CD14-positive monocyte (primary cell): ENCODE results near the gene FCGR1A. TPM values are rescaled to one million over a fixed set of nuclear protein-coding genes. Genes with fewer than 3 reads are reported as not detected.
"Not testable (repeated sequence)": the region's sequence is repeated elsewhere in the genome, so short reads cannot be mapped to it uniquely, and the experiment has no call there.

Experiments used
- DNase-seq, 3 donors: peaks; one replicate each; pipeline ENCODE4 v3.0.0-alpha.2; 2011 to 2022
- H2AFZ ChIP-seq: 2 replicates; pipeline ENCODE4 v1.6.0; 2012; ENCODE audit warnings: mild to moderate bottlenecking, low read depth, low read length, inconsistent platforms; ENCODE audit not compliant: insufficient read depth, poor library complexity, severe bottlenecking
- H3K27ac ChIP-seq, 2 donors: 1 replicate in 1 of 2; 2 replicates in 1 of 2; pipeline ENCODE4 v1.5.1; 2012 to 2013; ENCODE audit warnings: low read length in 2 of 2, control low read depth in 1 of 2, inconsistent platforms in 1 of 2, low read depth in 1 of 2, mild to moderate bottlenecking in 1 of 2
- H3K27me3 ChIP-seq, 2 donors: one replicate each; pipeline versions ENCODE4 v1.6.0 to v1.6.1; 2011 to 2013; ENCODE audit warnings: low read length in 2 of 2; ENCODE audit not compliant: control insufficient read depth in 2 of 2, insufficient read depth in 2 of 2
- H3K36me3 ChIP-seq, 2 donors: replicated peaks in 1 of 2; 1 replicate in 1 of 2; 2 replicates in 1 of 2; pipeline versions ENCODE4 v1.5.1 to v1.6.1; 2012 to 2013; ENCODE audit warnings: low read length in 2 of 2, control low read depth in 1 of 2, inconsistent platforms in 1 of 2, mild to moderate bottlenecking in 1 of 2; ENCODE audit not compliant: insufficient read depth in 2 of 2, control insufficient read depth in 1 of 2
- H3K4me1 ChIP-seq, 2 donors: 1 replicate in 1 of 2; 2 replicates in 1 of 2; pipeline versions ENCODE4 v1.5.1 to v1.6.1; 2012 to 2013; ENCODE audit warnings: low read length in 2 of 2, control low read depth in 1 of 2, inconsistent platforms in 1 of 2, mild to moderate bottlenecking in 1 of 2, moderate library complexity in 1 of 2; ENCODE audit not compliant: insufficient read depth in 2 of 2, control insufficient read depth in 1 of 2
- H3K4me2 ChIP-seq: replicated peaks from 2 replicates; pipeline ENCODE3; 2012; ENCODE audit warnings: low read length, moderate library complexity, mild to moderate bottlenecking; ENCODE audit not compliant: poor library complexity, severe bottlenecking; ENCODE audit errors: extremely low read depth
- H3K4me3 ChIP-seq, 3 experiments: fragments of 200-600 bp in 1 of 3; sonication (generic) in 1 of 3; replicated peaks in 1 of 3; 1 replicate in 2 of 3; 2 replicates in 1 of 3; pipeline ENCODE4 v1.5.1; 2011 to 2013; ENCODE audit warnings: low read length in 3 of 3, mild to moderate bottlenecking in 3 of 3, control low read depth in 2 of 3, low read depth in 2 of 3, inconsistent platforms in 1 of 3, moderate library complexity in 1 of 3
- H3K79me2 ChIP-seq: 2 replicates; pipeline ENCODE4 v1.6.0; 2012; ENCODE audit warnings: mild to moderate bottlenecking, control low read depth, inconsistent platforms, low read length, moderate library complexity; ENCODE audit not compliant: insufficient read depth
- H3K9ac ChIP-seq: 2 replicates; pipeline ENCODE4 v1.6.0; 2017; ENCODE audit warnings: low read length, mild to moderate bottlenecking; ENCODE audit not compliant: insufficient read depth, poor library complexity, severe bottlenecking
- H3K9me3 ChIP-seq, 2 donors: replicated peaks in 1 of 2; 1 replicate in 1 of 2; 2 replicates in 1 of 2; pipeline versions ENCODE4 v1.5.1 to v1.6.1; 2012 to 2013; ENCODE audit warnings: low read length in 2 of 2, control low read depth in 1 of 2; ENCODE audit not compliant: control insufficient read depth in 1 of 2, insufficient read depth in 1 of 2
- H4K20me1 ChIP-seq: 2 replicates; pipeline ENCODE4 v1.6.0; 2012; ENCODE audit warnings: mild to moderate bottlenecking, low read length, control low read depth, moderate library complexity; ENCODE audit not compliant: insufficient read depth
- H3K27ac Mint-ChIP-seq, 7 donors: one replicate each; pipeline ENCODE4 v1.8.0; 2020; ENCODE audit warnings: mild to moderate bottlenecking in 7 of 7, mixed read lengths in 7 of 7, moderate library complexity in 6 of 7, inconsistent platforms in 2 of 7
- H3K27me3 Mint-ChIP-seq, 3 donors: one replicate each; pipeline ENCODE4 v1.8.0; 2021 to 2022; ENCODE audit warnings: low read depth in 3 of 3, mild to moderate bottlenecking in 3 of 3, mixed read lengths in 3 of 3, moderate library complexity in 3 of 3, inconsistent platforms in 1 of 3
- H3K36me3 Mint-ChIP-seq, 2 donors: one replicate each; pipeline ENCODE4 v1.8.0; 2020; ENCODE audit warnings: mixed read lengths in 2 of 2, inconsistent platforms in 1 of 2, mild to moderate bottlenecking in 1 of 2
- H3K4me1 Mint-ChIP-seq: one replicate; pipeline ENCODE4 v1.8.0; 2020; ENCODE audit warnings: mild to moderate bottlenecking, mixed read lengths
- H3K4me3 Mint-ChIP-seq, 2 donors: one replicate each; pipeline ENCODE4 v1.8.0; 2020; ENCODE audit warnings: mild to moderate bottlenecking in 2 of 2, mixed read lengths in 2 of 2, moderate library complexity in 1 of 2
- H3K9me3 Mint-ChIP-seq, 7 donors: one replicate each; pipeline ENCODE4 v1.8.0; 2020 to 2022; ENCODE audit warnings: mixed read lengths in 7 of 7, mild to moderate bottlenecking in 6 of 7, moderate library complexity in 6 of 7, inconsistent platforms in 2 of 7
- WGBS: methylation state at CpG from one replicate; pipeline ENCODE4 v1.1.5; 2013; ENCODE audit warnings: missing lambda C conversion rate; ENCODE audit not compliant: insufficient coverage; 5-methylcytosine and 5-hydroxymethylcytosine counted together
- intact Hi-C, 2 donors: fragments of 100-400 bp; cut with micrococcal nuclease; formaldehyde crosslinking; loops; one replicate each; pipeline versions ENCODE4 v1.15.0 to v1.15.1; 2023
- polyA plus RNA-seq, 3 donors: library from polyadenylated mRNA; depleted of rRNA in 1 of 3; unstranded in 2 of 3; stranded (reverse) in 1 of 3; fragments of 300-500 nt in 2 of 3; fragments of >200 nt in 1 of 3; fragmentation: Illumina TruSeq in 2 of 3; gene quantifications; 1 replicate in 2 of 3; 2 replicates in 1 of 3; pipeline ENCODE4 v1.2.3, GENCODE V29; 2012 to 2021

FCGR1A gene
- polyA plus RNA-seq, 3 donors, result 48.8 to 79.7 (median 49.4) TPM

DNA sequence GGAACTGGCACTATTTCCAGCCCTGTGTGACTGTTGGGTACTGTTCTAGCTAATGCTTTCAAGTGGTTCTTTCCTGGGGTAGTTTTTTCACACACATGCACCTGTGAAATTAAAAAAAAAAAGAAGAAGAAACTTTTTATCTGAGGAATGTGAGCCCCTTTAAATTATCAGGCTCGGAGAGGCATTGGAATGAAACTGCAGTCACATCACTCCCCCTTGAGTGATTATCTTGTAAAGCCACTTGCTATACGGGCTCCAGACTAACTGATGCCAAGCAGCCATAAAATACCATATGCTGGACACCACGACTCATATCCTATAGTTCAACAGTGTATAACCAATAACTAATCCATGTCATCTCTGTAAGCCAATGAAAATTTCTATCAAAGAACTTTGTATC lies 5.4 kb upstream of the FCGR1A start:
- H3K27me3 ChIP-seq, H3K4me3 ChIP-seq, H3K36me3 Mint-ChIP-seq, H3K27me3 Mint-ChIP-seq, H3K27ac Mint-ChIP-seq, intact Hi-C loops, H3K9me3 ChIP-seq, H4K20me1 ChIP-seq, DNase-seq, H3K79me2 ChIP-seq, H3K9me3 Mint-ChIP-seq, H3K9ac ChIP-seq, H2AFZ ChIP-seq, H3K27ac ChIP-seq, H3K4me1 ChIP-seq, H3K36me3 ChIP-seq, H3K4me3 Mint-ChIP-seq, H3K4me2 ChIP-seq: not testable (repeated sequence)
- no CpG with 5 or more reads among the region's 3 CpGs for WGBS
- H3K4me1 Mint-ChIP-seq, result peaks cover 17% of the 10 kb centered on the region

DNA sequence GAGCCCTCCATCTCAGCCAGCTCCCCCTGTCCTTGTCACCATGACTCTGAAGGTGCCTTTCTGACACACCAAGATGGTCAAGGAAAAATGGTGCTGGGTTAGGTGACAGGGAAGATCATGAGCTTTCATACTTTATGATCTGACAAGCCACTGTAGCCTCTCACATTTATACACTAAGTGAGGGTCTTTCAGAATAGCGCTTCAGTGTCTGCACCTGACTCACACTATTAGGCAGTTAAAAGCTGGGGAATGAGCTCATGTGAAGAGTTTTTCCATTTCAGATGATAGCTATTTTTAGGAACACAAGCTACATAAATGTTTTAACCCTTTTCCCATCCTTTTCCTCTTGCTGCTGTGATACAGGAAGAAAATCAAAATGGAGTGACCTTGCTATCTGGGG lies 4.2 kb upstream of the FCGR1A start:
- H4K20me1 ChIP-seq, H3K4me3 ChIP-seq, H3K27ac Mint-ChIP-seq, H3K4me3 Mint-ChIP-seq, H3K9me3 Mint-ChIP-seq, intact Hi-C loops, H3K27me3 ChIP-seq, H3K9me3 ChIP-seq, H3K36me3 ChIP-seq, H3K27me3 Mint-ChIP-seq, H3K27ac ChIP-seq, H3K79me2 ChIP-seq, H2AFZ ChIP-seq, H3K4me2 ChIP-seq, DNase-seq, H3K4me1 ChIP-seq, H3K36me3 Mint-ChIP-seq, H3K9ac ChIP-seq: not testable (repeated sequence)
- peaks cover 17% of the 10 kb centered on the region for H3K4me1 Mint-ChIP-seq
- no CpG with 5 or more reads among the region's 1 CpG for WGBS

- Histone ChIP-seq H3K79me2 (peaks cover 15% of the 10 kb centered on the region), H3K4me1 (peaks cover 12 to 17% of the 10 kb centered on the region in 2 donors)
- H3K36me3 Mint-ChIP-seq, H3K4me3 Mint-ChIP-seq, H2AFZ ChIP-seq, intact Hi-C loops, H3K4me3 ChIP-seq, H3K27me3 ChIP-seq, H3K36me3 ChIP-seq, H3K9ac ChIP-seq, H4K20me1 ChIP-seq, H3K4me2 ChIP-seq, H3K9me3 ChIP-seq, H3K9me3 Mint-ChIP-seq, H3K27ac ChIP-seq, H3K27me3 Mint-ChIP-seq: not testable (repeated sequence)
- Mint-ChIP-seq H3K4me1 (peaks cover 16% of the 10 kb centered on the region), H3K27ac (peak overlapping the region; percentile 16 to 88 (median 53))
- WGBS, result 80% methylated on average over 1 of the region's 5 CpGs
- DNase-seq, result peak in 2 of 3 donors; percentile 10 to 21
Measured at GRCh38 chr1:149781413-149781984, 995 bp upstream of the FCGR1A start.

DNA sequence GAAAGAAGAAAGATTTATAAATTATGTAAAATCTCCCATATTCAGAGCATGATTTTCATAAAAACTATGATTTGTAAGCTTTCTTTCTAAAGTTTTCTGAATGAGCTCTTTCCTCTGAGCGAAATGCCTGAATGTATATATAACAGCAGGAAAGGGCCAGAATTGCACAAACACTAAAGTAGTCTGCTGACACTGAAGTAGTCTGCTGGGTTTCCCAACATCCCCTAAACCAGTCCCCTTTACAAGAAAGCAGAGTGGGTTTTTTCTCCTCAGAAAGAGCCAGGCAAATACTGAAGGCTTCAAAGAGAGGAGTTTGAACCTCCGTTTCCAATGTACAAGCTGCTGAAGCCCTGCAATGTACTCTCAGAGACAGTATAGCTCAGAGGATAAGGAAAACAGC lies 795 bp downstream of the FCGR1A start:
- H3K4me2 ChIP-seq, H3K36me3 ChIP-seq, intact Hi-C loops, H2AFZ ChIP-seq, DNase-seq, H3K4me3 ChIP-seq, H3K9me3 ChIP-seq, H3K9me3 Mint-ChIP-seq, H3K27ac Mint-ChIP-seq, H3K4me3 Mint-ChIP-seq, H3K36me3 Mint-ChIP-seq, H4K20me1 ChIP-seq, H3K27me3 ChIP-seq, H3K9ac ChIP-seq, H3K27ac ChIP-seq, H3K27me3 Mint-ChIP-seq: not testable (repeated sequence)
- Histone ChIP-seq H3K79me2 (peaks cover 17% of the 10 kb centered on the region), H3K4me1 (peaks cover 18 to 30% of the 10 kb centered on the region in 2 donors)
- no CpG with 5 or more reads among the region's 2 CpGs for WGBS
- peaks cover 18% of the 10 kb centered on the region for H3K4me1 Mint-ChIP-seq
